Subcutaneous adipose tissue (tissue), 4 donors: ENCODE data around the gene HNRNPU. TPM values are rescaled to one million over a fixed set of nuclear protein-coding genes. Genes with fewer than 3 reads are reported as not detected.

Source experiments
- total RNA-seq, 4 donors: library from RNA; depleted of rRNA; stranded (reverse); fragments of >200 nt; gene quantifications; one replicate each; pipeline ENCODE4 v1.1.0, GENCODE V29; 2016
- TF ChIP-seq, protein P1 (sequence below): fragments of 450-650 bp; IDR thresholded peaks from one replicate; pipeline ENCODE4 v1.5.1; 2016; ENCODE audit warnings: low read depth, mild to moderate bottlenecking, control low read depth, antibody characterized with exemption, moderate library complexity

Gene HNRNPU
- total RNA-seq, 4 donors from 2014 or later: 314 to 494 (median 367) TPM

DNA sequence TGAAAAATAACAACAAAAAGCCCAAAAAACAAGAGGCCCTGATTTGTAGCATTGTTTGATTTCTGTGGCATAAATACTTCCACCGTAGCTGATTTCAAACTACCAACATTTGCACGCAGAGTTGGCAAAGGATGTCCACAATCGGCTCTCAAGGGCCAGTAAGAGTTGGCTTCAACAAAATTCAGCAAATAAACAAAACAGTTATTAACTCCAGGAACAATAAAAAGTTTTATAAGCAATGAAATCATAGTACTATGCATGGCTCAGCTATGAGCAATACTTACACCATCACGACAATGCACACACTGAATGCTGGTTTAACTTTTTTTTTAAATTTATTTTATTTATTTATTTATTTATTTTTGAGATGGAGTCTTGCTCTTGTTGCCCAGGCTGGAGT lies 37.6 kb downstream of the HNRNPU start:
- TF ChIP-seq, protein P1, sequence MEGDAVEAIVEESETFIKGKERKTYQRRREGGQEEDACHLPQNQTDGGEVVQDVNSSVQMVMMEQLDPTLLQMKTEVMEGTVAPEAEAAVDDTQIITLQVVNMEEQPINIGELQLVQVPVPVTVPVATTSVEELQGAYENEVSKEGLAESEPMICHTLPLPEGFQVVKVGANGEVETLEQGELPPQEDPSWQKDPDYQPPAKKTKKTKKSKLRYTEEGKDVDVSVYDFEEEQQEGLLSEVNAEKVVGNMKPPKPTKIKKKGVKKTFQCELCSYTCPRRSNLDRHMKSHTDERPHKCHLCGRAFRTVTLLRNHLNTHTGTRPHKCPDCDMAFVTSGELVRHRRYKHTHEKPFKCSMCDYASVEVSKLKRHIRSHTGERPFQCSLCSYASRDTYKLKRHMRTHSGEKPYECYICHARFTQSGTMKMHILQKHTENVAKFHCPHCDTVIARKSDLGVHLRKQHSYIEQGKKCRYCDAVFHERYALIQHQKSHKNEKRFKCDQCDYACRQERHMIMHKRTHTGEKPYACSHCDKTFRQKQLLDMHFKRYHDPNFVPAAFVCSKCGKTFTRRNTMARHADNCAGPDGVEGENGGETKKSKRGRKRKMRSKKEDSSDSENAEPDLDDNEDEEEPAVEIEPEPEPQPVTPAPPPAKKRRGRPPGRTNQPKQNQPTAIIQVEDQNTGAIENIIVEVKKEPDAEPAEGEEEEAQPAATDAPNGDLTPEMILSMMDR: no peak

DNA sequence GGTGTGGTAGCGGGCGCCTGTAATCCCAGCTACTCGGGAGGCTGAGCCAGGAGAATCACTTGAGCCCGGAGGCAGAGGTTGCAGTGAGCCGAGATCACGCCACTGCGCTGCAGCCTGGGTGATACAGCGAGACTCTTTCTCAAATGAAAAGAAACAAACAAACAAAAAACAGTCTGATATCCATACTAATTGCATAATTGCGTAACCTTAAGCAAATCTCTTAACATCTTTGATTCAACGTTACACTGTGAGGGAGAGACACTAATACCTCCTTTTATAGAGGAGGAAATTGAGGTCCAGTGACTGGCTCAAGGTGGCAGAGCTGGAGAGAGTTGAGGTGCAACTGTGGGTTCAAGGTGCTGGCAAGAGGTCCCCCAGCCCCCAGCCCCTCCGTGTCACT lies 41.5 kb downstream of the HNRNPU start:
- TF ChIP-seq, protein P1: no peak

DNA sequence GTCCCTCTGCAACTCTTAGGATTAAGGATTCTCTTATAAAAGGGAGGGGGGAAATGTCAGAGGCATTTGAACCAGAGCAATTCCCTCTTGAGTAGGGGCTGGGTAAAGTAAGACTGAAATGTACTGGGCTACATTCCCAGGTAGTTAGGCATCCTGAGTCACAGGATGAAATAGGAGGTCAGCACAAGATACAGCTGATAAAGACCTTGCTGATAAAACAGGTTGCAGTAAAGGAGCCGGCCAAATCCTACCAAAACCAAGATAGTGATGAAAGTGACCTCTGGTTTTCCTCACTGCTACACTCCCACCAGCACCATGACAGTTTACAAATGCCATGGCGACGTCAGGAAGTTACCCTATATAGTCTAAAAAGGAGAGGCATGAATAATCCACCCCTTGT lies 43.2 kb downstream of the HNRNPU start:
- TF ChIP-seq, protein P1: no peak

DNA sequence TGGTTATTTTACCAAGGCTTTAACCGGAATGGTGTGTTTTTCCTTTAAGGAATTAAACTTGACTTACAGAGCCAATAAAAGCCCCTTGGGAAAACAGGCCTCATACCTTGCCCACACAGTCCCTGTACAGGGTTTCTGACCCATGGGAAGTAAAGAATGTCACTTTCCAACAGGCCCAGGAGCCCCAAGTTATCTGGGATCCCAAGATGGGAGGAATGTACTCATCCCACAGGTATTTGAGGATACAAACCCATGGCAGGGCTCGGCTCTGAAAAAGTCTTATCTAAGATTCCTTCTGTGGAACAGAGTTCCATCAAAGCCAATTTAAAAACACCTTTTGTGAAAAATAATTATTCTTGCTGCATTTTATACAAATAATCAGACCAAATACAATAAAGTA lies 44.2 kb downstream of the HNRNPU start:
- TF ChIP-seq, protein P1: no peak

DNA sequence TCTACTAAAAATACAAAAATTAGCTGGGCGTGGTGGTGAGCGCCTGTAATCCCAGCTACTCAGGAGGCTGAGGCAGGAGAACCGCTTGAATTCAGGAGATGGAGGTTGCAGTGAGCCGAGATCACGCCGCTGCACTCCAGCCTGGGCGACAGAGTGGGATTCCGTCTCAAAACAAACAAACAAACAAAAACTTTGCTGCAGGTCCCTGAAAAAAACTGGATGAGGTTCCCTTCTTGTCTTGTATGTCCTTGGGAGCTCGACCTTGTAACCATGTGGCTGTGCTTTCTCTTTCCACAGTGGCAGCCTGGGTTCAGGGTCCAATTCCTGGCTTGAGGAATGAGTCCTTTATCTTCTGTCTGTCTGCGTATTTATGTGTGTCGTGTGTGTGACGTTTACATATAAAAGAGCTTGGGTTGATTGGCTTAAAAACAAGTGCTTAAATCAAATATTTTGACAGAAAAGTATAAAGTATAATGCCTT lies 46.9 kb downstream of the HNRNPU start:
- TF ChIP-seq, protein P1: no peak

DNA sequence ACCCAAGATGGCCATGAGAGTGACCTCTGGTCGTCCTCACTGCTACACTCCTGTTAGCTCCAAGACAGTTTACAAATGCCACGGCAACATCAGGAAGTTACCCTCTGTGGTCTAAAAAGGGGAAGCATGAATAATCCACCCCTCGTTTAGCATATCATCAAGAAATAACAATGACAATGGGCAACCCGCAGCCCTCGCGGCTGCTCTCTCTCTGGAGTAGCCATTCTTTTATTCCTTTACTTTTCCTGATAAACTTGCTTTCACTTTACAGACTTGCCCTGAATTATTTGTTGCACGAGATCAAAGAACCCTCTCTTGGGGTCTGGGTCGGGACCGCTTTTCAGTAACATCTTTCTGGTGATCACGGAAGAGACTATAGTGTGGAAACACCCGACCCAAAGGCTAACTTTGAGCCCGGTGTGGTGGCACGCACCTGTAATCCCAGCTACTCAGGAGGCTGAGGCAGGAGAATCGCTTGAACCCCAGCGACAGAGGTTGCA lies 48.7 kb downstream of the HNRNPU start:
- TF ChIP-seq, protein P1: no peak

DNA sequence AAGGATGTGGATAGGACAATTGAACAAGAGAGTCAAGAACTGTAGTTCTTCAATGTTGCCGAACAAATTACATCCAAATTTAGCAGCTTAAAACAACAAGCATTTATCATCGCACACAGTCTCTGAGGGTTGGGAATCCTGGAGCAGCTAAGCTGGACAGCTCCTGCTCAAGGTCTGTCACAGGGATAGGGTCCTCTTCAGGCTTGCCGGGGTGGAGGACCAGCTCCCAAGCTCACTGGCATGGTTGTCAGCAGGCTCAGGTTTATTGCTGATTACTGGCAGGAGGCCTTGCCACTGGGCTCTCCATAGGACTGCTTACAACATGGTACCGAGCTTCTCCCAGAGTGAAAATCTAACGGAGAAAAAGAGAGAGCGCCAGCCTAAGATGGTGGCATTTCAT lies 51.0 kb downstream of the HNRNPU start:
- TF ChIP-seq, protein P1: no peak
